Stomach smooth muscle (tissue), 2 donors: ENCODE data around the gene GPR42.

Source experiments
- H3K27ac ChIP-seq: one replicate; pipeline ENCODE4 v1.7.0; 2013; ENCODE audit warnings: mild to moderate bottlenecking, low read length, inconsistent platforms
- H3K27me3 ChIP-seq, 2 donors: one replicate each; pipeline ENCODE4 v1.7.0; 2013; ENCODE audit warnings: low read length in 2 of 2; ENCODE audit not compliant: insufficient read depth in 2 of 2, control insufficient read depth in 1 of 2
- H3K36me3 ChIP-seq, 2 donors: one replicate each; pipeline ENCODE4 v1.7.0; 2013; ENCODE audit warnings: low read length in 2 of 2; ENCODE audit not compliant: control insufficient read depth in 2 of 2, insufficient read depth in 2 of 2
- H3K4me1 ChIP-seq: one replicate; pipeline ENCODE4 v1.7.0; 2013; ENCODE audit warnings: low read length; ENCODE audit not compliant: control insufficient read depth, insufficient read depth
- H3K4me3 ChIP-seq, 2 donors: one replicate each; pipeline ENCODE4 v1.7.0; 2013; ENCODE audit warnings: low read length in 2 of 2
- H3K9ac ChIP-seq, 2 donors: one replicate each; pipeline ENCODE4 v1.7.0; 2013; ENCODE audit warnings: low read length in 2 of 2, mild to moderate bottlenecking in 1 of 2
- H3K9me3 ChIP-seq, 2 donors: one replicate each; pipeline ENCODE4 v1.7.0; 2013; ENCODE audit warnings: low read length in 2 of 2; ENCODE audit not compliant: control insufficient read depth in 2 of 2
- donor health status: healthy.
- donor health status: Pancreatic carcinoma.

The GPR42 gene

DNA sequence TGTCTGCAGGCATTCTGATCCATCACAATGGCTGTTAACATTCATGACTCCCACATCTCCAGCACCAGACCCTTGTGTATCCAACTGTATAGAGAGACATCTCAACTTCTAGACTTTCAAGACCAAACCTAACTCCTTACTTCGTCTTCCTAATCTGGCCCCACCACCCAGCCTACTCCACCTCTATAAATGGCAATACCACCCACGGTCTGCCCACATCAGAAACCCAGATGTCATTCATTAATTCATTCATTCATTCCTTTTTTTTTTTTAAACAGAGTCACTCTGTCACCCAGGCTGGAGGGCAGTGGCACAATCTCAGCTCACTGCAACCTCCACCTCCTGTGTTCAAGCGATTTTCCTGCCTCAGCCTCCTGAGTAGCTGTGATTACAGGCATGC lies 10.4 kb downstream of the GPR42 start:
- peaks cover 0 to 2% of the 10 kb centered on the region in 2 donors for H3K27me3 ChIP-seq
- H3K27ac ChIP-seq: no peak overlapping the region
- no peaks in the 10 kb centered on the region for H3K36me3 ChIP-seq
- no peak overlapping the region for H3K4me3 ChIP-seq
- H3K9ac ChIP-seq: no peak overlapping the region
- peaks cover 0 to 4% of the 10 kb centered on the region in 2 donors for H3K9me3 ChIP-seq
- H3K4me1 ChIP-seq: no peaks in the 10 kb centered on the region

DNA sequence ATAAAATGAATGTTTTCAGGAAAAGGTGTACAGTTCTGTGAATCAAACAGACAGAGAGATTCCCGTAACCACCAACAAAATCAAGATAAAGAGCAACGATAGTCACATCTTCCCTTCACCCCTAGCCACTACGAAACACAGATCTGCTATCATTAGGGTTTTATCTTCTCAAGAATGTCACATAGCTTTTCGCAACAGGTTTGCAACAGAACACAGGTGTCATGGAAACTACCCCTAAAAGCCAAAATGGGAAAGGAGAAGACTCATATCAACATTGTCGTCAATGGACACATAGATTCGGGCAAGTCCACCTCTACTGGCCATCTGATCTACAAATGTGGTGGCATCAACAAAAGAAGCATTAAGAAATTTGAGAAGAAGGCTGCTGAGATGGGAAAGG lies 11.1 kb downstream of the GPR42 start:
- Histone ChIP-seq H3K4me3 (no peak overlapping the region), H3K4me1 (no peaks in the 10 kb centered on the region), H3K27ac (no peak overlapping the region), H3K9ac (no peak overlapping the region), H3K27me3 (peaks cover 0 to 2% of the 10 kb centered on the region in 2 donors), H3K36me3 (no peaks in the 10 kb centered on the region), H3K9me3 (peaks cover 0 to 4% of the 10 kb centered on the region in 2 donors)

DNA sequence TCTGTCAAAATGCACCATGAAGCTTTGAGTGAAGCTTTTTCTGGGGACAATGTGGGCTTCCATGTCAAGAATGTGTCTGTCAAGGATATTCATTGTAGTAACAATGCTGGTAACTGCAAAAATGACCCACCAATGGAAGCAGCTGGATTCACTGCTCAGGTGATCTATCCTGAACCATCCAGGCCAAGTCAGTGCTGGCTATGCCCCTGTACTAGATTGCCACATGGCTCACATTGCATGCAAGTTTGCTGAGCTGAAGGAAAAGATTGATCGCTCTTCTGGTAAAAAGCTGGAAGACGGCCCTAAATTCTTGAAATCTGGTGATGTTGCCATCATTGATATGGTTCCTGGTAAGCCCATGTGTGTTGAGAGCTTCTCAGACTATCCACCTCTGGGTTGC lies 12.7 kb downstream of the GPR42 start:
- H3K9ac ChIP-seq: no peak overlapping the region
- no peaks in the 10 kb centered on the region for H3K36me3 ChIP-seq
- H3K27me3 ChIP-seq: peaks cover 0 to 2% of the 10 kb centered on the region in 2 donors
- no peaks in the 10 kb centered on the region for H3K4me1 ChIP-seq
- H3K4me3 ChIP-seq: no peak overlapping the region
- H3K27ac ChIP-seq: no peak overlapping the region
- H3K9me3 ChIP-seq: peaks cover 0 to 1% of the 10 kb centered on the region in 2 donors

DNA sequence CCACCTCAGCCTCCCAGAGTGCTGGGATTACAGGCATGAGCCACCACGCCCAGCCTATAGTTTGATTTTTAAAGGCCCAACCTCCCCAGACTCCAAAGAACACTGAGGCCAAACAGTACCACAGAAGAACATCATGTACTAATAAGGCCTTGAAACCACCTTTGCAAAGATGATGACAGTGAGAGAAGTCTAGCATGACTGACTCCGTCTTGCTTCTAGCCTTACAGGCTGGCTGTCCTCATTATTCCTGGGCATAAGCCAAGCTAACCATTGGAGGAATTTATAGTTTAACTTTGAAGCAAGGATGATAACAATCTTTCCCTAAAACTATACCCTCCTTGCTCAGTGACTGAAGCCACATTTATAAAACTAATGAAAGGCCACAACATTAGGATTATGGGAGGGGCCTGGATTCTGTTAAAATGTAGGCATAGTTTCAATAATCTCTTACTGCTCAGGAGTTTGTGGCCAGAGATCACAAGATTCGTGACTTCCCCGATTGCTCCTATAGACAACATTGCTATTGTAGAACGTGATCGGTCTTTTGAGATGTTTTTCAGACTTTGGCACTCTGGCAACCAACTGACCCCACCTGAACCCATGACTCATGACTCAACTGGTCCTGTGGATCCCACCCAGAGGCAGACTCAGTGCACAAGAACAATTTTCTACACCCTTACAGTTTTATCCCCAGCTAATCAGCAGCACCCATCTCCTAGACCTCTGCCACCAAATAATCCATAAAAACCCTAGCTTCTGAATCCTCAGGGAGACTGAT lies 17.6 kb downstream of the GPR42 start:
- Histone ChIP-seq H3K4me3 (no peak overlapping the region), H3K27me3 (peaks cover 0 to 6% of the 10 kb centered on the region in 2 donors), H3K9me3 (no peaks in the 10 kb centered on the region), H3K36me3 (no peaks in the 10 kb centered on the region), H3K4me1 (no peaks in the 10 kb centered on the region), H3K9ac (no peak overlapping the region), H3K27ac (no peak overlapping the region)

DNA sequence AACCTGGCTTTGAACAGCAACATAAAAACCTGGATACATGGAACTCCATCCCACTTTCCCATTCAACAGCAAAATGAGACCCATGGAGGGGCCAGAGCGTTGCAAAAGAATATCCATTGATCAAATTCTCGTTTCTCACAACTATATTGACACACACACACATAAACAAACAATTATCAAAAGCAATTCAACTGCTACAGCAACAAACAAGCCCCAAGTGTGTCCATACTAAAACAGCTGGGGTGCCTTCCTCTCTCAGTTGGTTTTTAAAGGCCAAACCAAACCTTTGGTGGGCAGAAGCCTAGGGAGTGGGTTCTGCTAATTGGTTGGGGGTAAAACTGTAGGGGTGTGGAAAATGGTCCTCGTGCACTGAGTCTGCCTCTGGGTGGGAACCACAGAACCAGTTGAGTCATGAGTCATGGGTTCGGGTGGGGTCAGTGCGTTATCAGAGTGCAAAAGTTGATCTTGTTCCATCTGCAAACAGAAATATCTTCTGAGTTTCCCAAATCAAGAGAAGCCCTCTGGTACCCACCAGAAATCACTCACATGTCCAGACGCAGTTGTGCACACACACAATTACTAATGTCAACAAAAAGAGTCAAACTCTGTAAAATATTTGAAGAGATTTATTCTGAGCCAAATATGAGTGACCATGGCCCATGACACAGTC lies 18.5 kb downstream of the GPR42 start:
- H3K9ac ChIP-seq: no peak overlapping the region
- no peaks in the 10 kb centered on the region for H3K9me3 ChIP-seq
- no peaks in the 10 kb centered on the region for H3K4me1 ChIP-seq
- peaks cover 0 to 4% of the 10 kb centered on the region in 2 donors for H3K27me3 ChIP-seq
- H3K4me3 ChIP-seq: no peak overlapping the region
- no peak overlapping the region for H3K27ac ChIP-seq
- no peaks in the 10 kb centered on the region for H3K36me3 ChIP-seq

DNA sequence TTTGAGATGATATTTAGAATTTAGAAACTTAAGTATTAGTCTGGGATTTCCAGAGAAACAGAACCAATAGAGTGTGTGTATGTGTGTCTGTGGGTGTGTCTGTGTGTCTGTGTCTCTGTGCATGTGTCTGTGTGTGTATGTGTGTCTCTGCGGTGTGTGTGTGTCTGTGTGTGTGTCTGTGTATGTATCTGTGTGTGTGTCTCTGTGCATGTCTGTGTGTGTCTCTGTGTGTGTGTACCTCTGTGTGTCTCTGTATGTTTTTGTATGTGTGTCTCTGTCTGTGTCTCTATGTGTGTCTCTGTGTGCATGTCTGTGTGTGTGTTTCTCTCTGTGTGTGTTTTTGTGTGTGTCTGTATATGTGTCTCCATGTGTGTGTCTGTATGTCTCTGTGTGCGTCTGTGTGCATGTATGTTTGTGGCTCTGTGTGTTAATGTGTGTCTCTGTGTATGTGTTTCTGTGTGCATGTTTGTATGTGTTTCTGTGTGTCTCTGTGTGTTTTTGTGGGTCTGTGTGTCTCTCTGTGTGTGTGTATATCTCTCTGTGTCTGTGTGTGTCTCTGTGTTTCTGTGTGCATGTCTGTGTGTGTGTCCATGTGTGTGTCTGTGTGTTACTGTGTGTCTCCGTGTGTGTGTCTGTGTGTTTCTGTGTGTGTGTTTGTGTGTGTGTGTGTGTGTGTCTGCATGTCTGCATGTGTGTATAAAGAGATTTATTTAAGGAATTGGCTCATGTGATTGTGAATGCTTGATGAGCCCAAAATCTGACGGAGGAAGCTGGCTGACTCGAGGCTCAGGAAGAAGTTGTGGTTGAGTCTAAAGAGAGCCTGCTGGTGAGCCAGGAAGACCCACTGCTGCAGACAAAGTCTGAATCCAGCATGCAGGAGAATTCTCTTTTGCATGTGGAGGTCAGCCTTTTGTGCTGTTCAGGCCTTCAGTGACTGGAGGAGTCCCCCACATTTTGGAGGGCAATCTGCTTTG lies 22.2 kb downstream of the GPR42 start:
- Histone ChIP-seq H3K27me3 (peaks cover 0 to 4% of the 10 kb centered on the region in 2 donors), H3K4me1 (no peaks in the 10 kb centered on the region), H3K27ac (no peak overlapping the region), H3K4me3 (no peak overlapping the region), H3K9ac (no peak overlapping the region), H3K36me3 (no peaks in the 10 kb centered on the region), H3K9me3 (no peaks in the 10 kb centered on the region)

DNA sequence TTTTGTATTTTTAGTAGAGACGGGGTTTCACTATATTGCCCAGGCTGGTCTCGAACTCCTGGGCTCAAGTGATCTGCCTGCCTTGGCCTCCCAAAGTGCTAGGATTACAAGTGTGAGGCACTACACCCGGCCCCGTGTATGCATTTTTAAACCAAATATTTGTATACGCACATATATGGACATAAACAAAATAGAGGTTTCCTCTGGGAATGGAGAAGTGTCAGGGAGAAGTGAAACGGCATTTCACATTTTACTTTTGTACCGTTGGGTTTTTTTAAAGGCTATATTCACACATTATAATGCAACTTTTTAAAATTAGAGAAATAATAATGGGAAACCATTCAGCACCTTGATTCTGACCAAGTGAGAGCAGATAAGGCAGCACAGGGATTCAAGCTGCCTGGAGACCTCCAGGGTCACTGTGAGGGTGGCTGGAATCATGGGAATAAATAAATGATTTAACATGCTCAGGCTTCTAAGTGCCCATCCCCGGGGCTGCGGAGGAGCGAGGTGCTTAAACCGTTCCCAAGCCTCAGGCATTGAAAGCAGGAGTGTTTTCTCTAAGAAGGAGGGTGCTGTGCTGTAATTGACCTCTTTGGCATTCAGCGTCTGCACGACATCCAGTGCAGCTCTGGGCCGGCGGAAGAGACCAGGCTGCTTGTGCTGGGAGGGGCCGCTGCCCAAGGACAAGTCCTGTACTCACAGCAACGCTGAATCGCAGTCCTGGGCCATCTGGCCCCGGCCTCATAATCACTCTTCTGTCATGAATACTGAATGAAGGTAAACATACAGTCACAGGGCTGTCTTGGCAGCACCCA lies 24.7 kb downstream of the GPR42 start:
- no peak overlapping the region for H3K9ac ChIP-seq
- no peak overlapping the region for H3K27ac ChIP-seq
- H3K4me1 ChIP-seq: no peaks in the 10 kb centered on the region
- H3K4me3 ChIP-seq: no peak overlapping the region
- peaks cover 0 to 4% of the 10 kb centered on the region in 2 donors for H3K27me3 ChIP-seq
- no peaks in the 10 kb centered on the region for H3K9me3 ChIP-seq
- no peaks in the 10 kb centered on the region for H3K36me3 ChIP-seq

DNA sequence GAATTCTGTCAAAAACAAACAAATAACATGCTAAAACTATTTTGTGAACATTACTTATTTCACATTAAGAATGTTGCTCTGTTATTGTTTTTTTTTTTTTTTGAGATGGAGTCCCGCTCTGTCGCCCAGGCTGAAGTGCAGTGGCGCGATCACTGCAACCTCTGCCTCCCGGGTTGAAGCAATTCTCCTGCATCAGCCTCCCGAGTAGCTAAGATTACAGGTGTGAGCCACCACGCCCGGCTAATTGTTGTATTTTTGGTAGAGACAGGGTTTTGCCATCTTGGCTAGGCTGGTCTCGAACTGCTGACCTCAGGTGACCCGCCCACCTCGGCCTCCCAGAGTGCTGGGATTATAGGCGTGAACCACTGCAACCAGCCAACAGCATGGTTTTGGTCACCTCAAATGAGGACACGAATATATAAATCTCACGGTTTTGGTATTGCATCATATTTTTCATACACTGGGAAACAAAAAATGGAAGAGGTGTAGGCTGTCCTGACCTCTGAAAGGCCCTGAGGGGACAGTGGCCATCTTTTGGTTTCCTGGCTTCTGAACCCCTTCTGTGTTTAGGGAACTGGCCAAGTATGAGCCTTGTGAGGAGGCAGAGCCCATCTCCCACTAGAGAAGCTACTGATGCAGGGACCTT lies 25.5 kb downstream of the GPR42 start:
- Histone ChIP-seq H3K4me3 (no peak overlapping the region), H3K36me3 (no peaks in the 10 kb centered on the region), H3K9me3 (no peaks in the 10 kb centered on the region), H3K4me1 (no peaks in the 10 kb centered on the region), H3K27ac (no peak overlapping the region), H3K9ac (no peak overlapping the region), H3K27me3 (peaks cover 0 to 4% of the 10 kb centered on the region in 2 donors)

DNA sequence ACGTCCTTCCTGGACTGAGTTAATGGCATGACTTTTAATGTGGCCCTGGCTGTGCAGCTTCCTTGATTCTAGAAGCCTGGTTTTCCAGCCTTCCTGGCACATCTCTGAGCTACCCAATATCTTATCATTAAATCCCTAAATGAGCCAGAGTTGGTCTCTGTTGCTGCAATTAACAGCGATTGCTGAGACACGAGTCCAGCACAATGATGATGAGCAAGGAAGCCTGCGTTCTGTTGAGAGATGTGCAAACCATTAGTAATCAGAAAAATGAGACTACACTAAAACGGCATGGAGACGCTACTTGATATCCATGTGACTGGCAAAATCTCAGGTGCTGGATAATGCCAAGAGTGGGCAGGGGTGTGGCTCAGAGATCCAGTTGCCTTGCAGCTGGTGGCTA lies 26.2 kb downstream of the GPR42 start:
- H3K4me3 ChIP-seq: no peak overlapping the region
- H3K27ac ChIP-seq: no peak overlapping the region
- H3K36me3 ChIP-seq: no peaks in the 10 kb centered on the region
- H3K9ac ChIP-seq: no peak overlapping the region
- H3K27me3 ChIP-seq: peaks cover 0 to 4% of the 10 kb centered on the region in 2 donors
- H3K4me1 ChIP-seq: no peaks in the 10 kb centered on the region
- H3K9me3 ChIP-seq: no peaks in the 10 kb centered on the region
